NCI-H1092 (cell line): ENCODE results near the gene NEDD4L.

ENCODE experiments used
- DNase-seq: peaks from one replicate; lab custom pipeline; 2025; lab: John Stamatoyannopoulos, UW

NEDD4L gene

GRCh38 chr18:58052960-58053359, 8.9 kb downstream of the NEDD4L start:
- DNase-seq: no peak

- DNase-seq: no peak
Measured at GRCh38 chr18:58054041-58054781, 10.2 kb downstream of the NEDD4L start.

- no peak for DNase-seq
Measured at GRCh38 chr18:58055890-58056558, 12.0 kb downstream of the NEDD4L start.

GRCh38 chr18:58056852-58057251, 12.8 kb downstream of the NEDD4L start:
- no peak for DNase-seq

GRCh38 chr18:58057291-58057965, 13.4 kb downstream of the NEDD4L start:
- DNase-seq: no peak

GRCh38 chr18:58058720-58059119, 14.7 kb downstream of the NEDD4L start:
- DNase-seq: no peak

- DNase-seq: no peak
Measured at GRCh38 chr18:58060254-58060653, 16.2 kb downstream of the NEDD4L start.

- DNase-seq: no peak
Measured at GRCh38 chr18:58061349-58061748, 17.3 kb downstream of the NEDD4L start.

- no peak for DNase-seq
Measured at GRCh38 chr18:58064406-58064998, 20.5 kb downstream of the NEDD4L start.

- DNase-seq: no peak
Measured at GRCh38 chr18:58065956-58066355, 21.9 kb downstream of the NEDD4L start.

GRCh38 chr18:58067601-58068000, 23.6 kb downstream of the NEDD4L start:
- DNase-seq: no peak

- DNase-seq: no peak
Measured at GRCh38 chr18:58069099-58069498, 25.1 kb downstream of the NEDD4L start.

GRCh38 chr18:58069721-58070292, 25.8 kb downstream of the NEDD4L start:
- DNase-seq: no peak

- DNase-seq: no peak
Measured at GRCh38 chr18:58076052-58076451, 32.0 kb downstream of the NEDD4L start.

- DNase-seq: no peak
Measured at GRCh38 chr18:58077329-58077728, 33.3 kb downstream of the NEDD4L start.

- no peak for DNase-seq
Measured at GRCh38 chr18:58078889-58079573, 35.0 kb downstream of the NEDD4L start.

GRCh38 chr18:58080451-58080850, 36.4 kb downstream of the NEDD4L start:
- no peak for DNase-seq

GRCh38 chr18:58087928-58088690, 44.1 kb downstream of the NEDD4L start:
- no peak for DNase-seq

GRCh38 chr18:58088691-58089065, 44.7 kb downstream of the NEDD4L start:
- DNase-seq: no peak

- DNase-seq: no peak
Measured at GRCh38 chr18:58091099-58091611, 47.1 kb downstream of the NEDD4L start.

- no peak for DNase-seq
Measured at GRCh38 chr18:58093311-58093803, 49.3 kb downstream of the NEDD4L start.
